ENCODE data around the gene USP48.
"Not testable (repeated sequence)": the region's sequence is repeated elsewhere in the genome, so short reads cannot be mapped to it uniquely, and the experiment has no call there.

Gene USP48

GRCh38 chr1:21827141-21827679, 44.3 kb upstream of the USP48 start:
- H3K27ac ChIP-seq = no peak overlapping the region
- TF ChIP-seq CTCF (conservative IDR thresholded peaks at IDR 0.05) = no peak

GRCh38 chr1:21826694-21827093, 43.7 kb upstream of the USP48 start:
- H3K27ac ChIP-seq = not testable (repeated sequence)

- no peak for TF ChIP-seq CTCF (conservative IDR thresholded peaks at IDR 0.05)
- no peak overlapping the region for H3K27ac ChIP-seq
Observed at GRCh38 chr1:21825393-21825792, 42.4 kb upstream of the USP48 start.

GRCh38 chr1:21824926-21825325, 42.0 kb upstream of the USP48 start:
- no peak overlapping the region for H3K27ac ChIP-seq
- no peak for TF ChIP-seq CTCF (conservative IDR thresholded peaks at IDR 0.05)

- no peak for TF ChIP-seq CTCF (conservative IDR thresholded peaks at IDR 0.05)
- no peak overlapping the region for H3K27ac ChIP-seq
Observed at GRCh38 chr1:21823980-21824702, 41.2 kb upstream of the USP48 start.

- no peak for TF ChIP-seq CTCF (conservative IDR thresholded peaks at IDR 0.05)
- H3K27ac ChIP-seq = no peak overlapping the region
Observed at GRCh38 chr1:21823206-21823979, 40.4 kb upstream of the USP48 start.

GRCh38 chr1:21822349-21822748, 39.4 kb upstream of the USP48 start:
- no peak overlapping the region for H3K27ac ChIP-seq
- no peak for TF ChIP-seq CTCF (conservative IDR thresholded peaks at IDR 0.05)

All from VCaP (cell line).